ENCODE results near the gene ADCY10.

The ADCY10 gene, protein sequence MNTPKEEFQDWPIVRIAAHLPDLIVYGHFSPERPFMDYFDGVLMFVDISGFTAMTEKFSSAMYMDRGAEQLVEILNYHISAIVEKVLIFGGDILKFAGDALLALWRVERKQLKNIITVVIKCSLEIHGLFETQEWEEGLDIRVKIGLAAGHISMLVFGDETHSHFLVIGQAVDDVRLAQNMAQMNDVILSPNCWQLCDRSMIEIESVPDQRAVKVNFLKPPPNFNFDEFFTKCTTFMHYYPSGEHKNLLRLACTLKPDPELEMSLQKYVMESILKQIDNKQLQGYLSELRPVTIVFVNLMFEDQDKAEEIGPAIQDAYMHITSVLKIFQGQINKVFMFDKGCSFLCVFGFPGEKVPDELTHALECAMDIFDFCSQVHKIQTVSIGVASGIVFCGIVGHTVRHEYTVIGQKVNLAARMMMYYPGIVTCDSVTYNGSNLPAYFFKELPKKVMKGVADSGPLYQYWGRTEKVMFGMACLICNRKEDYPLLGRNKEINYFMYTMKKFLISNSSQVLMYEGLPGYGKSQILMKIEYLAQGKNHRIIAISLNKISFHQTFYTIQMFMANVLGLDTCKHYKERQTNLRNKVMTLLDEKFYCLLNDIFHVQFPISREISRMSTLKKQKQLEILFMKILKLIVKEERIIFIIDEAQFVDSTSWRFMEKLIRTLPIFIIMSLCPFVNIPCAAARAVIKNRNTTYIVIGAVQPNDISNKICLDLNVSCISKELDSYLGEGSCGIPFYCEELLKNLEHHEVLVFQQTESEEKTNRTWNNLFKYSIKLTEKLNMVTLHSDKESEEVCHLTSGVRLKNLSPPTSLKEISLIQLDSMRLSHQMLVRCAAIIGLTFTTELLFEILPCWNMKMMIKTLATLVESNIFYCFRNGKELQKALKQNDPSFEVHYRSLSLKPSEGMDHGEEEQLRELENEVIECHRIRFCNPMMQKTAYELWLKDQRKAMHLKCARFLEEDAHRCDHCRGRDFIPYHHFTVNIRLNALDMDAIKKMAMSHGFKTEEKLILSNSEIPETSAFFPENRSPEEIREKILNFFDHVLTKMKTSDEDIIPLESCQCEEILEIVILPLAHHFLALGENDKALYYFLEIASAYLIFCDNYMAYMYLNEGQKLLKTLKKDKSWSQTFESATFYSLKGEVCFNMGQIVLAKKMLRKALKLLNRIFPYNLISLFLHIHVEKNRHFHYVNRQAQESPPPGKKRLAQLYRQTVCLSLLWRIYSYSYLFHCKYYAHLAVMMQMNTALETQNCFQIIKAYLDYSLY (N-terminal part only)

DNA sequence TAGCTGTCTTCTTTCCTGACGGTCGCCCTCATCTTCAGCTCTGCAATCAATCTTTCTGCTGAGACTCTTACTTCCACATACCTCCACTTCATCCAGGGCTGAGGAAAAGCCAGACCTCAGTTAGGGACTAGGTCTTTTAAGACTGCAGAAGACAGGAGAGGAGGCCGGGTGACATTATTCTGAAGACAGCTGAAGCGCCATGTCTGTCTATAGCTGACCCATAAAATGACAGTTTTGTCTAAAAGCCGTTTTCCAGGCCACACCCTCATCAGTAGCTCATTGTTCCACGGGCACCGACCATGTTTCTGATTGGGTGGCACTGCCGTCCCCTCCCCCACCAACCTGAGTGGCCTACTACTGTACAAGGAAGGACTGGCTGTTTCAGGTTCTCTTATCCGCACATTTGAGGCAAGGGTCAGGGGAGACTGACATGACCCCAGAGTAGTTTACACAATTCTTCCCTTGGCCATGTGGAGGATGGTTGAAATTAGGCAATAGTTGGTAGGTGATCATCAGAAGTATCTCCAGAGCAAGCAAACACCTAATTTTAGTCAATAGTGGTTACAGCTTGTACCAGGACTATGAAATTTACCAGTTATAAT lies at the start of gene ADCY10:
TSS of gene ADCY10 (minus strand) at position 240 of the 602 bp plus-strand sequence. CDS start 8,994 bp downstream, outside the sequence.
- peaks cover 13% of the 10 kb centered on the region for H3K36me3 Mint-ChIP-seq (ENCODE audit: low read depth)

DNA sequence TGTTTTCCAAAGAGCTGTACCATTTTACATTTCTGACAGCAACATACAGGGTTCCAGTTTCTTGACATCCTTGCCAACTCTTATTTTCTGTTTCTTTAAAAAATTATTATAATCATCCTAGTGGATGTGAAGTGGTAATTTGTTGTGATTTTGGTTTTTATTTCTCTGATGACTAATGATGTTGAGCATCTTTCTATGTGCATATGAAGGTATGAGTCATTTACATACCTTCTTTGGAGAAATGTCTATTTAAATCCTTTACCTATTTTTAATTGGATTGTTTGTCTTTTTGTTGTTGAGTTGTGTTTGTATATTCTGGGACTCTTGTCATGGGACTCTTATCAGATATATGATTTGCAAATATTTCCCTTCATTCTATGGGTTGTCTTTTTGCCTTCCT lies 43.8 kb upstream of the ADCY10 start:
- H3K4me3 Mint-ChIP-seq, result no peak overlapping the region
- H3K9me3 Mint-ChIP-seq, result no peaks in the 10 kb centered on the region
- H3K36me3 Mint-ChIP-seq (ENCODE audit: low read depth), result peaks cover 39% of the 10 kb centered on the region
- no peak overlapping the region for H3K27ac Mint-ChIP-seq
- peaks cover 17% of the 10 kb centered on the region for H3K4me1 Mint-ChIP-seq (ENCODE audit: low read depth)
- H3K27me3 Mint-ChIP-seq, result no peaks in the 10 kb centered on the region

More for the DNA sequence above, at the start of gene ADCY10:
- Mint-ChIP-seq H3K4me1 (ENCODE audit: low read depth) (no peaks in the 10 kb centered on the region), H3K4me3 (no peak within 1 kb of the TSS), H3K27me3 (no peaks in the 10 kb centered on the region), H3K9me3 (peaks cover 10% of the 10 kb centered on the region), H3K27ac (no peak within 1 kb of the TSS)

DNA sequence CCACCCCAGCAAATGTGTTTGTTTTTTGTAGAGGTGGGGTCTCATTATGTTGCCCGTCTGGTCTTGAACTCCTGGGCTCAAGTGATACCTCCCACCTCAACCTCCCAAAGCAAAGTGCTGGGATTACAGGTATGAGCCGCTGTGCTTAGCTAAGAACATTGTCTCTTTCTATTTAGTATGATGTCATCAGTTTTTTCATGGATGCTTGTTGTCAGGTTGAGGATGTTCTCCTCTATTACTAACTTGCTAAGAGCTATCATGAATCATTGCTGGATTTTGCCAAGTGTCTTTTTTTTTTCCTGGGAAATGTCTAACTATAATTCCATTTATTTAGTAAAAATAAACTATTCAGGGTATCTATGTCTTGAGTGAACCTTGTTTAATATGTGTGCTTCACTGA lies 42.0 kb upstream of the ADCY10 start:
- H3K4me3 Mint-ChIP-seq, result no peak overlapping the region
- H3K27me3 Mint-ChIP-seq, result no peaks in the 10 kb centered on the region
- peaks cover 33% of the 10 kb centered on the region for H3K36me3 Mint-ChIP-seq (ENCODE audit: low read depth)
- no peaks in the 10 kb centered on the region for H3K9me3 Mint-ChIP-seq
- no peak overlapping the region for H3K27ac Mint-ChIP-seq
- peaks cover 18% of the 10 kb centered on the region for H3K4me1 Mint-ChIP-seq (ENCODE audit: low read depth)

DNA sequence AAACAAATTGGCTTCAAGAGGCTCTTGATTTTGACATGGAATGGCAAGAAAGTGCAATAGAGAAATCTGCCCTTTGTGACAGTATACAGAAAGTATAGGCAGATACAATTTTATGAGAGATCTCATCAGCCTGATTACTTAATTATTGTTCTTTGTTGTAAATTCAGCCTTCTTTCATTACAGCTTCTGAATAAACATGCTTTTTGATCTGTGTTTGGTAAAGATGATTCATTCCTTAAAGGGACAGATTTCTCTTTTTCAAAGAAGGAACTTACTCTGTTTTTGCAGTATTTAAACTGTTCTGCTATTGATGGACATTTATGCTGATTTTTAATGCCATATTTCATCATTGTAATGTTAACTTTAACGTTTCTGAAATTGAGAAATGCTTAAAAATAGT lies 36.6 kb upstream of the ADCY10 start:
- Mint-ChIP-seq H3K9me3 (no peaks in the 10 kb centered on the region), H3K4me3 (no peak overlapping the region), H3K4me1 (ENCODE audit: low read depth) (peaks cover 27% of the 10 kb centered on the region), H3K36me3 (ENCODE audit: low read depth) (peaks cover 33% of the 10 kb centered on the region), H3K27me3 (no peaks in the 10 kb centered on the region), H3K27ac (no peak overlapping the region)

DNA sequence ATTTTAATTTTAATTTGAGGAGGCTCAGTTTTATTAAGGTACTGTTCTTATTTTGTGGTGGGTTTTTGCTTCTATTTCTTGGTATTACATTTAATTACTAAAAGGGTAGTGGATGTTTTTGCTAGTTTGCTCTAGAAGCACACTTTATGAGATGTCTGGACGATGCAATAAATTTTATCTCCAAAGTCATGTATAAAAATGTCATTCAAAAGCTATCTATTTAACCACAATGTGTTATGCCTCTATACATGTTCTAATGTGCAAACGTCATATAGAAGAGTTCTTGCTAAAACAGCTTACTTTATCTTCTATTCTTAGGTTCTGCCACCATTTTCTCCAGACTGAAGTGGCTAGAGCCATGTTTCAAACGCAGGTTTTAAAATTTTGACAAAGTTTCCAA lies 35.9 kb upstream of the ADCY10 start:
- Mint-ChIP-seq H3K4me3 (no peak overlapping the region), H3K9me3 (no peaks in the 10 kb centered on the region), H3K4me1 (ENCODE audit: low read depth) (peaks cover 27% of the 10 kb centered on the region), H3K27me3 (no peaks in the 10 kb centered on the region), H3K36me3 (ENCODE audit: low read depth) (peaks cover 29% of the 10 kb centered on the region), H3K27ac (no peak overlapping the region)

DNA sequence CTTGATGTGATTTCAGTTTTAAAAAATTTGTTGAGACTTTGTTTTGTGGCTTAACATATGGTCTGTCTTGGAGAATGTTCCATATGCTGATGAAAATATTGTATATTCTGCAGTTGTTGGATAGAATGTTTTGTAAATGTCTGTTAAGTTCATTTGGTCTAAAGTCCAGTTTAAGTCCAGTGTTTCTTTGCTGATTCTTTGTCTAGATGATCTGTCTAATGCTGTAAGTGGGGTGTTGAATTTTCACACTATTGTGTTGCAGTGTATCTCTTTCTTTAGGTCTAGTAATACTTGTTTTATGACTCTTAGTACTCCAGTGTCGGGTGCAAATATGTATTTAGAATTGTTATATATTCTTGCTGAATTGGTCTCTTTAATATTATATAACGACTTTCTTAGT lies 33.8 kb upstream of the ADCY10 start:
- H3K27me3 Mint-ChIP-seq, result no peaks in the 10 kb centered on the region
- H3K4me1 Mint-ChIP-seq (ENCODE audit: low read depth), result peaks cover 31% of the 10 kb centered on the region
- peaks cover 26% of the 10 kb centered on the region for H3K36me3 Mint-ChIP-seq (ENCODE audit: low read depth)
- no peak overlapping the region for H3K4me3 Mint-ChIP-seq
- peaks cover 4% of the 10 kb centered on the region for H3K9me3 Mint-ChIP-seq
- H3K27ac Mint-ChIP-seq, result no peak overlapping the region

DNA sequence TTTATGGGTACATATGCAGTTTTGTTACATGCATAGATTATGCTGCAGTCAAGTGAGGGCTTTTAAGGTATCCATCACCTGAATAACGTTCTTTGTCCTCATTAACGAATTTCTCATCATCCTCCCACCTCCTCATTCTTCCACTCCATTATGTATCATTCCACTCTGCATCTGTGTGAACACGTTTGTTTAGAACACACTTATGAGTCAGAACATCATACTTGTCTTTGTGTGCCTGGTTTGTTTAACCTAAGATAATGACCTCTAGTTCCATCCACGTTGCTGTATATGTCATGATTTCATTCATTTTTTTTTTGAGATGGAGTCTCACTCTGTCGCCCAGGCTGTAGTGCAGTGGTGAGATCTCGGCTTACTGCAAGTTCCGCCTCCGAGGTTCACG lies 29.6 kb upstream of the ADCY10 start:
- Mint-ChIP-seq H3K4me3 (no peak overlapping the region), H3K9me3 (peaks cover 4% of the 10 kb centered on the region), H3K27ac (no peak overlapping the region), H3K27me3 (no peaks in the 10 kb centered on the region), H3K4me1 (ENCODE audit: low read depth) (peaks cover 25% of the 10 kb centered on the region), H3K36me3 (ENCODE audit: low read depth) (peaks cover 20% of the 10 kb centered on the region)

DNA sequence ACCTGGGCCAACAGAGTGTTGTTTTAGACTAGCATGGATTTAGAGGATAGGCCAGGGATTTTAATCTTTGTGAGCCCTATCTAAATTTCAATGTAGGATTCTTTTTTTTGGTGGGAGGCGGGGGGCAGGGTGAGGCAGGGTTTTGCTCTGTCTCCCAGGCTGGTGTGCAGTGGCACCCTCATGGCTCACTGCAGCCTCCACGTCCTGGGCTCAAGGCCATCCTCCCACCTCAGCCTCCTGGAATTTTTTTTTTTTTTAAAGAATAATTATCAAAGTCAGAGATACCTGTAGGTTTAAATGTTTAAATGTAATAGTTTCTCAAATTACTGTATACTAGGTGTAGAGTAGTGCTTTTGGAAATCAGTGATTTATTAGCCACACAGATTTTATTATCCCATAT lies 26.3 kb upstream of the ADCY10 start:
- Mint-ChIP-seq H3K4me3 (no peak overlapping the region), H3K27ac (no peak overlapping the region), H3K36me3 (ENCODE audit: low read depth) (peaks cover 14% of the 10 kb centered on the region), H3K27me3 (no peaks in the 10 kb centered on the region), H3K4me1 (ENCODE audit: low read depth) (peaks cover 17% of the 10 kb centered on the region), H3K9me3 (peaks cover 4% of the 10 kb centered on the region)

DNA sequence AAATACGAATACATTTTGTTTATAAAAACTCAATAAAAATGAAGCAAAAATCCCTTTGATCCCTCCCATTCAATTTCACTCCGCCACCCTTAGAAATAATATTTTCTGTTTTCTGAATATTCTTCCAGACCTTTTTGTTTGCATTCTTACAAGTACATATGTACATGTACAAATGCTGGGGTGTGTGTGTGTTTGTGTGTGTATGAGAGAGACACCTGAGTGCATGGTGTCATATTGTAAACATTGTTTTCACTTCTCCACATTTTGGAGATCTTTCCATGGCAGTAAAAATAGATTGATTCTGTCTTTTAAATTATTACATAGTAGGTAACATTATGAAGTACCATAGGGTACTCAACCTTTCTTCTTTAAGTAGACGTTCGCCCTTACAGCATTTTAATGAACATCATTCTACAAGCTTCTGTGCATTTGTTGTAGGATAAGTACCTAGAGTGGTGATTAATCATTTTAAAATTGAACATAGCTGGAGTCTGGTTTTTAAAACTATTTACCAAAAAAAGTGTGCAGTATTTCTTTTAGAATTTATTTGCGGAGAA lies 24.2 kb upstream of the ADCY10 start:
- peaks cover 35% of the 10 kb centered on the region for H3K4me1 Mint-ChIP-seq (ENCODE audit: low read depth)
- peak overlapping the region; percentile 62 for H3K27ac Mint-ChIP-seq
- H3K27me3 Mint-ChIP-seq, result no peaks in the 10 kb centered on the region
- H3K4me3 Mint-ChIP-seq, result peak overlapping the region; percentile 94
- H3K36me3 Mint-ChIP-seq (ENCODE audit: low read depth), result peaks cover 5% of the 10 kb centered on the region
- no peaks in the 10 kb centered on the region for H3K9me3 Mint-ChIP-seq

DNA sequence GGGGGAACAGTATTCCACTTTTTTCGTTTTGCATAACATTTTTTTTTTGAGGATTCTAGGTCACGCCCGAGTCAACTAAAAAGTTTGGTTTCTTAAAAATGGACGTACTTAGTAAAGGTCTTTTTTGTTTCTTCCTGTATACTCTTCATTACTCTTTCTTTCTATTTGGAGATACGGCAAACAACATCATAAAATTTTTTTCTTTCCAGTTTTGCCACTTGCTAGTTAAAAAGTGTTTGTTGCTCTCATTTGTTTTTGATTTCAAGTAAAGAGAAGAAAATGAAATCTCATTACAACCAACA lies 23.7 kb upstream of the ADCY10 start:
- no peaks in the 10 kb centered on the region for H3K27me3 Mint-ChIP-seq
- H3K9me3 Mint-ChIP-seq, result no peaks in the 10 kb centered on the region
- H3K4me1 Mint-ChIP-seq (ENCODE audit: low read depth), result peaks cover 38% of the 10 kb centered on the region
- peaks cover 4% of the 10 kb centered on the region for H3K36me3 Mint-ChIP-seq (ENCODE audit: low read depth)
- peak overlapping the region; percentile 94 for H3K4me3 Mint-ChIP-seq
- peak overlapping the region; percentile 97 for H3K27ac Mint-ChIP-seq

DNA sequence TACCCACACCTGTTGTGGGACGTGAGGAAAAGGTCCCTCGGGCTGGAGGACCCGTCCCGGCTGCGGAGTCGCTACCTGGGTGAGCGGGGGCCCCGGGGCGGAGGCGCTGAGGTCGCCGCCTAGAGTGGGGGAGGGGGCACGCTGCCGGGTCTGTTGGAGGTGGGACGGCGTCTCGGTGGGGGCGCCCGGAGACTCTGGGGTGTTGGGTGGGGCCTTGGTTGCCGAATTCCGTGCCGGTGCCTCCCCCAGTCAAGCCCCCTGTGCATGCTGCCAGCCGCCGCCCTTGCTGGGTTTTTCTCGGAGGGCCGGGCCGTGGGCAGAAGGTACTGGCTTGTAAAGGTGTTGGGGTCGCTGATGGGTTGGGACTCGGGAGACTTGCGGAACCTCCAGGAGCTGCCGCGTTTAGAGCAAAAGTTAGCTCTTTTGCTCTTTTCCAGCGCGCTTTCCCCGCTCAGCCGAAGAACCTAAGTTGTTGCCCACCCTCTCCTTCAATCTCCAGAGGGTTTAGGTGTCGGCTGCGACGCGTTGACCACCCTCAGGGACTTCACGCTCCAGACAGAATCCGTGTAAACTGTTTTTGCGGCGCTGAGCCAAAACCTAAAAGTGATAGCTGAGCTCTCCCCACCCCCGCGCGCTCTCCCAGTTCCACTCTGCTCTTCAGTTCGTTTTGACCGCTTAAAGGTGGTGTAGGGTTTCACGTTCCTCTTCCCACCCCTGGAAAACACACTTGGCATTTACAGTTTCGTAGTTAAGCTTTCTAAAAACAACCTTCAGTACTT lies 23.2 kb upstream of the ADCY10 start, which contains the start of gene MPC2:
TSS of gene MPC2 (minus strand) at position 143 of the 779 bp plus-strand sequence. CDS start 1,231 bp downstream, outside the sequence.
- peaks cover 4% of the 10 kb centered on the region for H3K36me3 Mint-ChIP-seq (ENCODE audit: low read depth)
- H3K4me1 Mint-ChIP-seq (ENCODE audit: low read depth), result peaks cover 43% of the 10 kb centered on the region
- no peaks in the 10 kb centered on the region for H3K9me3 Mint-ChIP-seq
- H3K4me3 Mint-ChIP-seq, result peak within 1 kb of the TSS; percentile 94
- H3K27ac Mint-ChIP-seq, result peak within 1 kb of the TSS; percentile 100
- no peaks in the 10 kb centered on the region for H3K27me3 Mint-ChIP-seq

DNA sequence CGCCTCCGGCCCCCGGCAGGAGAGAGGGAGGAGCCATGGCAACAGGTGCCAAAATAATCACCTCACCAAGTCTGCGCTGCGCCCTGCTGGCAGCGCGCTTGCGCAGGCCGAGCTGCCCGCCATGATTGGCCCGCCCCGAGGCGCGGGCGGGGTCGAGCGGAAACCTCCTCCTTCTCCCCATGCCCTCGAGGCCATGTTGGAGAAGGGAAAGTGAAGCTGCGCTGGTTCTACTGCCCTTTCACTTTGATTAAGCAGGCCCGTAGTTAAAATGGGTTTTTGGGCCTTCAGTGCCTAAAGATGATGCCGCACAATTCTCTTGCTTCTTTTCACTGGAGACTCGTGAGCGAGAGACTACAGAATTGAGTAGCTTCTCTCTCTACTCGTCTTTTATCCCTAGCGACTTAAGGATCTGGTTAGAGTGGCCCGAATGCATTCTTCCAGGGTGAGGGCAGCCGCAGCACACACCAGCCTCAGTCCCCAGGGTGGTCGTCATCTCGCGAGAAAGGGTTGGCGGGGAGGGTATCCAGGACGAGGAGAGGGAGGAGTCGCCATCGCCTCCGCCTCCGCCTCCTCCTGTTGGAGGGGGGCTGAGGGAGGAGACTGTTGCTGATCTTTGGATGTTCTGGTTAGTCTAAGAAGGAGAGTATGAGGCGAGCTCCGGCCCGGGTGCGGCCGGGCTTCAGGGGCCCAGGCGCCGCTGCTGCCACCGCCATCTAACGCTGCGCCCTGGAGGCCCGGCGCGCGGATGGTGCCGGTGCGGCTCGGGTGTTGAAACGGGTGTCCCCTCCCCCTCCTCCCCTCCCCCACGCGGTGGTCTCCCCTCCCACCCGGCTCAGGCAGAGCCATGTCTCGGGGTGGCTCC lies 22.4 kb upstream of the ADCY10 start, which contains the start of gene DCAF6:
TSS of gene DCAF6 (plus strand) at position 616 of the 862 bp plus-strand sequence. CDS start at position 845, 229 bp downstream.
- Mint-ChIP-seq H3K27me3 (no peaks in the 10 kb centered on the region), H3K4me1 (ENCODE audit: low read depth) (peaks cover 43% of the 10 kb centered on the region), H3K4me3 (peak within 1 kb of the TSS; percentile 94), H3K36me3 (ENCODE audit: low read depth) (peaks cover 4% of the 10 kb centered on the region), H3K9me3 (no peaks in the 10 kb centered on the region), H3K27ac (peak within 1 kb of the TSS; percentile 100)

Measured in stimulated activated naive CD8-positive, alpha-beta T cell treated with anti-CD3 and anti-CD28 coated beads, Interleukin-15, Interleukin-2, amounts not matched to agents 100 ng/mL and 50 ng/mL, for 24 hours (primary cell).